Renal pelvis (tissue), 4 donors: ENCODE data around the gene DLX4. TPM values are rescaled to one million over a fixed set of nuclear protein-coding genes. Genes with fewer than 3 reads are reported as not detected.

Experiments used
- DNase-seq: peaks from one replicate; pipeline ENCODE4 v3.0.0-alpha.2; 2013
- polyA plus RNA-seq, 3 donors: library from polyadenylated mRNA; unstranded; fragments of 120-200 nt; gene quantifications; one replicate each; pipeline ENCODE4 v1.2.1, GENCODE V29; 2013; ENCODE audit not compliant: insufficient read length in 3 of 3

Gene DLX4
- polyA plus RNA-seq, 3 donors: 0.62 to 1.3 (median 0.98) TPM

GRCh38 chr17:49986396-49987289 lies 17.7 kb downstream of the DLX4 start:
- no peak for DNase-seq

GRCh38 chr17:49987290-49987585 lies 18.2 kb downstream of the DLX4 start:
- DNase-seq: no peak

GRCh38 chr17:49987681-49988441 lies 18.9 kb downstream of the DLX4 start:
- DNase-seq: no peak

DNA sequence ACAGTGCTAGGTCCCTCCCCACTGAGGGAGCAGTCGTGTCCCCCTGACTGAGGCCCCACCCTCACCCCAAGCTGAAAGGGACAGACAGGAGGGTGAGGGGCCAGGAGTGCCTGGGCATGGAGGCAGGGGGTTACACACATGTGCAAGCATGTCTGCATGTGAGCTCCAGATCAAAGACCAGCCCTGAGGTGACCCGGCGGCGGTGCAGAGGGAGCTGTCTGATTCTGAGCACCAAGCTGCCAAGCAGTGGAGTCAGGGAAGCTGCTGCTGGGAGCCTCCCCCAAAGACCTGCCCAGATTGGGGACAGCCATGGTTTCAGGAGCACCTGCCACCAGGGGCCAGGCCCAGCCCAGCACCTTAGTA lies 20.5 kb downstream of the DLX4 start:
- DNase-seq: no peak

DNA sequence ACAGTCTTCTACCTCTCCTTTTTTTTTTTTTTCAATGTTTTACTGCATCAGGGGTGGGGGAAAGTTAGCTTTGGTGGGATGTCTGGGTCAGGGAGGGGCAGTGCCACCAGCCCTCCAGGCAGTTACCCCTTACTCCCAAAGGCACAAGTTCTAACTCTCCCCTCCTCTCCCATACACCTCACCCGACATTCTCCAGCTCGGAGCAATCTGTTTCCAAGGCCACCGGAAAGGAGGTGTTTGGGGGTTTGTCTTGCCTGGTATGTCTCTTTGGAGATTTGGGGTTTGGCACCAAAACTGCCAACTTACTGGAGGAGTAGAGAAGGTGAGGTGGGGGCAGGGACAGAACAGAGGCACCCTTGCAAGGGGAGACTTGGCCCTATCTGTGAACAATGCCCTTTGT lies 21.3 kb downstream of the DLX4 start:
- DNase-seq: no peak

- DNase-seq: no peak
Measured at GRCh38 chr17:49990921-49991320, 21.9 kb downstream of the DLX4 start.

GRCh38 chr17:49991409-49991808 lies 22.4 kb downstream of the DLX4 start:
- DNase-seq: no peak

- DNase-seq: no peak
Measured at GRCh38 chr17:49992191-49992932, 23.4 kb downstream of the DLX4 start.

GRCh38 chr17:49992933-49993422 lies 24.0 kb downstream of the DLX4 start:
- DNase-seq: no peak

- DNase-seq: no peak
Measured at GRCh38 chr17:49993423-49994060, 24.6 kb downstream of the DLX4 start.

- DNase-seq: no peak
Measured at GRCh38 chr17:49994085-49995054, 25.4 kb downstream of the DLX4 start.

DNA sequence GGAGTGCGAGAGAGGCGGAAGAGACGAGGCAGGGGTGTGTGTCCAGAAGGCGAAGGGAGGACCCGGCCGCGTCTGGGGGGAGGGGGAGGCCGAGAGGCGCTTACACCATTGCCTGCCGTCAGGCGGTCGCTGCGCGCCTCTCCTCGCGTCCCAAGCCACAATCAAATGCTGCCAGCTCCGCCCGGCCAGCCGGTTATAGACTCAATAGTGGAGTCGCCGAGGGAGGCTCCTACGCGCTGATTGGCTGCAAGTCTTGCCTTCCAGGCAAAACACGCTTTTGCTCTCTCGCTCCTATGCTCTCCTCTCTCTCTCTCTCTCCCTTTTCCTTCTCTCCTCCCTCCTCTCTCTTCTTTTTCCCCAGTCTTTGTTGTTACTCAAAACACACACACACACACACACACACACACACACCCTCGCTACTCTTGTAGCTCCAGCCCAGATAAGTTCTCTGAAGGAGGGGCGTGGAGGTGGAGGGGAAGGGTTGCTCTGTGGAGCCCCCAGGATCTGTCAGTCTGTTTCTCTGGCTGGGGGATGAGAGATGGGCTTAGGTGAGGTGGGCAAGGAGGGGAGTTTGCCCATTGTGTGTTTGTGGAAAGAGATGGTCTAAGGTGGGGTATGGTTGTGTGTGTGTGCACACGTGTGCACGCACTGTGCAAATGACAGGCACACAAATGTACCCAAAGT lies 26.2 kb downstream of the DLX4 start, which contains the start of gene DLX3:
Gene DLX3, minus strand, starts transcription at position 170 of the 684 bp plus-strand sequence. CDS start 226 bp downstream, outside the sequence.
- peak; percentile 82 for DNase-seq

GRCh38 chr17:49996121-49996494 lies 27.1 kb downstream of the DLX4 start:
- no peak for DNase-seq

DNA sequence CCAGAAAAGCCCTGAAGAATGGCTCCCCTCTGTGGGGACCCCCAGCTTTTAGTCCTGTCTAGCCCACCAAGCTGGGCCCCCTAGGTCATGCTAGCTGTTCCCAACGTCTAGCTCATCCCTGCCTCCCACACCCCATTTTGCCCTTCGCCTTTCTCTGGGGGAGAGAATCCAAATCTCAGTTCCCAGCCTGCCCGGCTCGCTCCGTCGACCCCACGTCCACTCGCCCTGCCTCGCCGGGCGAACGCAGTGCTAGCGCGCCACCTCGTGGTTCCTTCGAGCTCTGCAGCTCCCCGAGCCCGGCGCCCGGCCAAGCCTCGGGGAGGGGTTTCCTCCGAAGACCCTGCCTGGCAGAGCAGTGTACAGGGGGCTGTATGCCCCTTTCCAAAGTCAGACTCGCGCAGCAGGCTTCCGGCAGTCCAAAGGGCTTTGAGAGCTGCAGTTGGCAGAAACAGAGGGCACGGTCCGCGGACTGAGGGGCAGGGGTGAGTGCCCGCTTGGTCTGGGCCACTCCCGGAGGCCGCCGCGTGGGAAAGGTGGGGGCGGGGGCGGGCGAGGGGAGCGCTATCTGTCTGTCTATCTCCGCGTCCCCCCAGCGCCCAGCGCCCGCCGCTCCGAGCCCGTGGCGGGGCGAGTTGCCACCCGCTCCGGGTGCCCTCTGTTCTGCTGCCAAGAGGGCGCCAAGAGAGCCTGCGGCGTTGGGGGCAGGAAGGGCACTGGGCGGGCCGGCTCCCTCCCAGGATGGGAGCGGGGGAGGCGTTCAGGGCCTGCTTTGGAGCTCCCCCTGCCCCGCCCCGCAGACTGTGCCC lies 27.7 kb downstream of the DLX4 start:
- DNase-seq: no peak

DNA sequence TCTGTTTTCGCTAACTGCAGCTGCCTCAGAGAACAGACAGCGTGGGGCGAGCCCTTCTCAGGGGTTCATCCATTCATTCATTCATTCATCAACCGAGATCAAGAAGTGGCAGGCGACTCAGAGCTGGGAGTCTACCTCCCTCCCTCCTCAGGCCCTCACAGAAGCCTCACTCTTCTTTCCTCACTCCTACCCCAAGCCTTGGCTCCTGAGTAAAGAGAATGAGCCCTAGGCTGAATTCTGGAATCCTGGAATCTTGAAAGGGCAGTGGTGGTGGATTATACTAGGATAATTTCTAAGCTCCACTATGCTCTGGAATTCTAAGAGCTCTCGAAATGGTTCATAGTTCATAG lies 28.3 kb downstream of the DLX4 start:
- no peak for DNase-seq

- DNase-seq: peak; percentile 89
Measured at GRCh38 chr17:49997773-49998703, 29.0 kb downstream of the DLX4 start.

DNA sequence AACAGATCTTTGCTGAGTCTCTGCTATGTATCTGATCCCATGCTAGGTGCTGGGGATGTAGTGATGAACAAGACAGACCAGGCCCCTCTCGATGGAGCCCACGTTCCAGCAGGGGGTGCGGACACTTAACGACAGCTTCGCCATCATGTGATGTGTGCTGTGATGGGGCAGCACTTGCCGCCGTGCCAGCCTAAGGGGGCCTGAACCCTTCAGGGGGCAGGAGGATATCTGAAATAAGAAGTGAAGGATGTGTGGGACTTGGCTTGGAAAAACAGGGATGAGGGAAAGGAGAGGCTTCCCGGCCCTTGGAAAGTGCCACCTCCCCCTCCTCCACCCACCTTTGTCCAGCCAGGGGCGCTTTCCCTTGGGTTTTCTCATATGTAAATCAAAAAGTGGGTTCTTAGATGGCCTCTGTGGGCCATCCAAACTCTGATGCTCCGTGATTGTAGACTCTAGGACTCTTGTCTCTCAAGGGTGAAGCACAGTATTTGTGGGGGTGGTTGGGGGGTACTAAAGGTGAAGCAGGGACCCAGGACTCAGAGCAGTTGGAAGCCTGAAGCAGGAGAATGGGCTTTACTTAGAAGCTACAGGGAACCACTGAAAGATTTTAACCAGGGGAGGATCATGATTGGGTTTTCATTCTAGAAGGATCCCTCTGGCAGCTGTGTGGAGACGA lies 30.0 kb downstream of the DLX4 start:
- DNase-seq: no peak
